ENCODE measurements around the gene IL1RAP. TPM values are rescaled to one million over a fixed set of nuclear protein-coding genes. Genes with fewer than 3 reads are reported as not detected.

The IL1RAP gene
- total RNA-seq, 4 donors from 2014 or later, result 3.4 to 6.9 (median 4.9) TPM

GRCh38 chr3:190588570-190588969 lies 74.7 kb downstream of the IL1RAP start:
- no peaks in the 10 kb centered on the region for H3K4me1 ChIP-seq
- no peak overlapping the region for H3K27ac ChIP-seq
- TF ChIP-seq POLR2A (IDR thresholded peaks at IDR 0.05) (no peak), CTCF (IDR thresholded peaks at IDR 0.05) (no peak)

GRCh38 chr3:190589326-190589725 lies 75.4 kb downstream of the IL1RAP start:
- Histone ChIP-seq H3K36me3 (no peaks in the 10 kb centered on the region), H3K4me3 (no peak overlapping the region), H3K27me3 (no peaks in the 10 kb centered on the region), H3K27ac (no peak overlapping the region), H3K4me1 (no peaks in the 10 kb centered on the region), H3K9me3 (no peaks in the 10 kb centered on the region)
- no peak for TF ChIP-seq CTCF (IDR thresholded peaks at IDR 0.05)
- DNase-seq, result no peak

More at GRCh38 chr3:190588570-190588969, 74.7 kb downstream of the IL1RAP start:
- no peaks in the 10 kb centered on the region for H3K27me3 ChIP-seq
- no peak overlapping the region for H3K4me3 ChIP-seq
- no peaks in the 10 kb centered on the region for H3K36me3 ChIP-seq
- no peaks in the 10 kb centered on the region for H3K9me3 ChIP-seq
- DNase-seq, result no peak

- Histone ChIP-seq H3K4me1 (no peaks in the 10 kb centered on the region), H3K36me3 (no peaks in the 10 kb centered on the region), H3K27ac (no peak overlapping the region), H3K27me3 (no peaks in the 10 kb centered on the region), H3K4me3 (no peak overlapping the region), H3K9me3 (no peaks in the 10 kb centered on the region)
- DNase-seq, result no peak
- TF ChIP-seq POLR2A (IDR thresholded peaks at IDR 0.05), result no peak
- TF ChIP-seq CTCF (IDR thresholded peaks at IDR 0.05), result no peak
These were observed 77.2 kb downstream of the IL1RAP start for GRCh38 chr3:190591080-190591479.

- Histone ChIP-seq H3K27me3 (no peaks in the 10 kb centered on the region), H3K4me1 (no peaks in the 10 kb centered on the region), H3K9me3 (no peaks in the 10 kb centered on the region), H3K27ac (no peak overlapping the region), H3K4me3 (no peak overlapping the region), H3K36me3 (no peaks in the 10 kb centered on the region)
- DNase-seq, result no peak
- no peak for TF ChIP-seq POLR2A (IDR thresholded peaks at IDR 0.05)
- no peak for TF ChIP-seq CTCF (IDR thresholded peaks at IDR 0.05)
These were observed 79.2 kb downstream of the IL1RAP start for GRCh38 chr3:190593075-190593474.

GRCh38 chr3:190594171-190594570 lies 80.3 kb downstream of the IL1RAP start:
- Histone ChIP-seq H3K4me1 (no peaks in the 10 kb centered on the region), H3K27me3 (no peaks in the 10 kb centered on the region), H3K4me3 (no peak overlapping the region), H3K9me3 (no peaks in the 10 kb centered on the region), H3K36me3 (no peaks in the 10 kb centered on the region), H3K27ac (no peak overlapping the region)
- TF ChIP-seq POLR2A (IDR thresholded peaks at IDR 0.05), result no peak
- DNase-seq, result no peak

- H3K9me3 ChIP-seq, result no peaks in the 10 kb centered on the region
- no peak for DNase-seq
- H3K4me3 ChIP-seq, result no peak overlapping the region
These were observed 81.4 kb downstream of the IL1RAP start for GRCh38 chr3:190595179-190595795.

More at GRCh38 chr3:190595179-190595795, 81.4 kb downstream of the IL1RAP start:
- Histone ChIP-seq H3K36me3 (no peaks in the 10 kb centered on the region), H3K4me1 (no peaks in the 10 kb centered on the region), H3K27me3 (no peaks in the 10 kb centered on the region), H3K27ac (no peak overlapping the region)
- TF ChIP-seq POLR2A (IDR thresholded peaks at IDR 0.05), result no peak
- no peak for TF ChIP-seq CTCF (IDR thresholded peaks at IDR 0.05)
